Stimulated activated naive B cell treated with anti-CD40 and anti-IgM and Interleukin-4, amounts not matched to agents 10 μg/mL and 1 μg/mL and 100 μg/mL, for 72 hours (primary cell): ENCODE measurements around the gene PHF5A.
A peak's percentile ranks its signal among the peaks of the same experiment; 100 is the strongest.

ENCODE experiments used
- ATAC-seq, 2 donors: fragments of 150-1000 bp; cut with Tn5 transposase; replicated peaks; 2 replicates each; pipeline ENCODE4 v1.10.0; 2021; ENCODE audit warnings: moderate library complexity in 1 of 2
- DNase-seq: peaks from one replicate; pipeline ENCODE4 v3.0.0; 2021
- H3K27ac Mint-ChIP-seq: one replicate; pipeline ENCODE4 v1.8.0; 2022; ENCODE audit warnings: mild to moderate bottlenecking, mixed read lengths
- H3K27me3 Mint-ChIP-seq, 2 donors: one replicate each; pipeline ENCODE4 v1.8.0; 2022; ENCODE audit warnings: mixed read lengths in 2 of 2
- H3K36me3 Mint-ChIP-seq, 2 donors: one replicate each; pipeline ENCODE4 v1.8.0; 2022; ENCODE audit warnings: mixed read lengths in 2 of 2, mild to moderate bottlenecking in 1 of 2
- H3K4me1 Mint-ChIP-seq, 2 donors: one replicate each; pipeline ENCODE4 v1.8.0; 2022; ENCODE audit warnings: mixed read lengths in 2 of 2, mild to moderate bottlenecking in 1 of 2
- H3K4me3 Mint-ChIP-seq, 2 donors: one replicate each; pipeline ENCODE4 v1.8.0; 2022; ENCODE audit warnings: mild to moderate bottlenecking in 2 of 2, mixed read lengths in 2 of 2, moderate library complexity in 1 of 2
- H3K9me3 Mint-ChIP-seq, 2 donors: one replicate each; pipeline ENCODE4 v1.8.0; 2022; ENCODE audit warnings: mixed read lengths in 2 of 2, mild to moderate bottlenecking in 1 of 2

Gene PHF5A

GRCh38 chr22:41431656-41432055 is 36.8 kb downstream of the PHF5A start:
- no peaks in the 10 kb centered on the region for H3K9me3 Mint-ChIP-seq
- H3K4me3 Mint-ChIP-seq, result peak overlapping the region in 1 of 2 donors; percentile 29
- peaks cover 20 to 26% of the 10 kb centered on the region in 2 donors for H3K4me1 Mint-ChIP-seq
- ATAC-seq, result no peak
- no peaks in the 10 kb centered on the region for H3K27me3 Mint-ChIP-seq
- peaks cover 28 to 58% of the 10 kb centered on the region in 2 donors for H3K36me3 Mint-ChIP-seq
- H3K27ac Mint-ChIP-seq, result peak overlapping the region; percentile 75
- no peak for DNase-seq

- DNase-seq (no peak), ATAC-seq (no peak)
- Mint-ChIP-seq H3K27me3 (no peaks in the 10 kb centered on the region), H3K4me3 (no peak overlapping the region), H3K4me1 (peaks cover 14 to 19% of the 10 kb centered on the region in 2 donors), H3K27ac (peak overlapping the region; percentile 51), H3K36me3 (peaks cover 23 to 53% of the 10 kb centered on the region in 2 donors), H3K9me3 (no peaks in the 10 kb centered on the region)
Observed at GRCh38 chr22:41429951-41430332, 38.5 kb downstream of the PHF5A start.

DNA sequence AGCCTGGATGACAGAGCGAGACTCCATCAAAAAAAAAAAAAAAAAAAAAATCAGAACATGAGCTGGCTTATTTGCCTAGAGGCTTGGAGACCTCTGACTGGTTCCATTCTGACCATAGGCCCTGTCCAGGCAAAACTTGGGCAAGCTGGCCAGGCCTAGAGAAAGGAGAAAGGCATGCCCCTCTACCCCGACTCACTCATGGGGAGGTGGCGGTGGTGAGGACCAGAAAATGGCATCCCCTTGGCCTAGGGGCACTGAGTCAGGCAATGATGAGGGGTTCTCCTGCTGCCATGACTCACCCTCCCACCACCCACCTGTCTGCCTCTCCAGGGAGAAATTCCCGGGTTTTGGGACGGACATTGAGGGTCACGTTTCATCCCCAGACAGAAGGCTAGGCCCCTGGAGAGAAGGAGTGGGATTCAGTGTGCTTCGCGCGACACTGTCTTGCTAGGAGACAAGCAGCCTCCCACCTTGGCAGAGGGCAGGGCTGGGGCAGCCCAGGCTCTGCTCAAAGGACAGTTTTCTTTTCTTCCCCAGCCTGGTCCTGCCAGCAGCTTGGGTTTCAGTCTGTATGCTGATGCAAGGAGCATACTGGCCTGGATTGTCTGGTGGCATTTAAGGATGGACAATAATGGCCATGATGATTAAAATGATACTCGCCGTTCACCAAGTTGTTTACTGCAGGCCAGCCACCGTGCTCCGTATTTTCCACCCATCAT is 39.1 kb downstream of the PHF5A start:
- Mint-ChIP-seq H3K27ac (no peak overlapping the region), H3K9me3 (no peaks in the 10 kb centered on the region), H3K36me3 (peaks cover 25 to 54% of the 10 kb centered on the region in 2 donors), H3K4me1 (peaks cover 14 to 19% of the 10 kb centered on the region in 2 donors), H3K4me3 (no peak overlapping the region), H3K27me3 (no peaks in the 10 kb centered on the region)
- no peak for DNase-seq
- ATAC-seq, result peak in 1 of 2 donors; percentile 30

GRCh38 chr22:41425660-41426365 is 42.7 kb downstream of the PHF5A start:
- Mint-ChIP-seq H3K4me3 (peak overlapping the region in 1 of 2 donors; percentile 15), H3K4me1 (peaks cover 12 to 20% of the 10 kb centered on the region in 2 donors), H3K27me3 (no peaks in the 10 kb centered on the region), H3K9me3 (no peaks in the 10 kb centered on the region), H3K36me3 (peaks cover 23 to 40% of the 10 kb centered on the region in 2 donors), H3K27ac (peak overlapping the region; percentile 84)
- ATAC-seq, result peak; percentile 71 to 80
- DNase-seq, result no peak

DNA sequence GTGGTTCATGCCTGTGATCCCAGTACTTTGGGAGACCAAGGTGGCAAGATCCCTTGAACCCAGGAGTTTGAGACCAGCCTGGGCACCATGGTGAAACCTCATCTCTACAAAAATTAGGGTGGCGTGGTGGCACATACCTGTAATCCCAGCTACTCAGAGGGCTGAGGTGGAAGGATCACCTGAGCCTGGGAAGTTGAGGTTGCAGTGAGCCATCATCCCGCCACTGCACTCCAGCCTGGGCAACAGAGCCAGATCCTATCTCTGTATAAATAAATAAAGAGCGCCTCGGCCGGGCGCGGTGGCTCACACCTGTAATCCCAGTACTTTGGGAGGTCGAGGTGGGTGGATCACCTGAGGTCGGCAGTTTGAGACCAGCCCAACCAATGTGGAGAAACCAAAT is 49.8 kb downstream of the PHF5A start:
- ATAC-seq, result no peak
- no peaks in the 10 kb centered on the region for H3K9me3 Mint-ChIP-seq
- no peaks in the 10 kb centered on the region for H3K27me3 Mint-ChIP-seq
- H3K36me3 Mint-ChIP-seq, result peaks cover 11 to 16% of the 10 kb centered on the region in 2 donors
- DNase-seq, result no peak
- no peak overlapping the region for H3K4me3 Mint-ChIP-seq
- peaks cover 16 to 27% of the 10 kb centered on the region in 2 donors for H3K4me1 Mint-ChIP-seq
- H3K27ac Mint-ChIP-seq, result no peak overlapping the region

DNA sequence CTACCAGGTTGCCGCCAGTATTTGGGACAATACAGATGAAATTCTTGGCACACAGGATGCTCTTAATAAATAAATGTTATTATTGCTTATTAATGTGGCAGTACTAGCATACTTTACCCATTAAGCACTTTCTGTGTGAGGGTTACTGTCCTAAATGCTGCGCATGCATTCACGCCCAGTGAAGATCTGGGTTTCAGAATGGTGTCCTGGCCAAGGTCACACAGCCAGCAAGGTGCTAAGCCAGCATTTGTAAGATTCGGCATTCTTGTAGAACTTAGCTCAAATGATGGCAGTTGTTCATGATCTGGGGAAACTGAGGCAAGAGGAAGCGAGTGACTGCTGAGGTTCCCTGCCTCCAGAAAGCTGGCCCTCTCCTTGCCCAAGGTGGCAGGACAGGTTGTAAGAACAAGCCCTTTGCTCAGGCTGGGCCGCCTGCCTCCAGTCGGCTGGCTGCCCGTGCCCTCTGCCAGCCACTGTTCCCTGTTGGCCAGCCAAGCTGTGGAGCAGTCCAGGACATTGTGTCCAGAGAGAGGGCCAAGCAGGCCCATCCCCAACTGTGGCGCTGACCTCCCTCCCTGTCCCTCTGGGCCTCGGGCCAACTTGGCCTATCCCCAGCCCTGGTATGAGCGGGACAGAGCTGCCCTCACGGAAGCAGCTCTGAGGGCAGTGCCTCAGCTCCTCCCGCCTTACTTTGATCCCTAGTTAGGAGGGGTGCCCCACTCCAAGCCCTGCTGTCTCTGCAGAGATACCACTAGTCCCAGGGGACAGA is 50.7 kb downstream of the PHF5A start:
- Mint-ChIP-seq H3K27me3 (no peaks in the 10 kb centered on the region), H3K36me3 (peaks cover 6 to 13% of the 10 kb centered on the region in 2 donors), H3K4me3 (no peak overlapping the region), H3K9me3 (no peaks in the 10 kb centered on the region), H3K4me1 (peaks cover 16 to 28% of the 10 kb centered on the region in 2 donors), H3K27ac (peak overlapping the region; percentile 42)
- no peak for ATAC-seq
- DNase-seq, result no peak

GRCh38 chr22:41415554-41415953 is 52.9 kb downstream of the PHF5A start:
- no peak for ATAC-seq
- Mint-ChIP-seq H3K36me3 (peaks cover 6 to 8% of the 10 kb centered on the region in 2 donors), H3K27me3 (no peaks in the 10 kb centered on the region), H3K4me3 (peak overlapping the region; percentile 76 to 95), H3K9me3 (no peaks in the 10 kb centered on the region), H3K27ac (peak overlapping the region; percentile 85), H3K4me1 (peaks cover 28 to 32% of the 10 kb centered on the region in 2 donors)
- DNase-seq, result no peak

DNA sequence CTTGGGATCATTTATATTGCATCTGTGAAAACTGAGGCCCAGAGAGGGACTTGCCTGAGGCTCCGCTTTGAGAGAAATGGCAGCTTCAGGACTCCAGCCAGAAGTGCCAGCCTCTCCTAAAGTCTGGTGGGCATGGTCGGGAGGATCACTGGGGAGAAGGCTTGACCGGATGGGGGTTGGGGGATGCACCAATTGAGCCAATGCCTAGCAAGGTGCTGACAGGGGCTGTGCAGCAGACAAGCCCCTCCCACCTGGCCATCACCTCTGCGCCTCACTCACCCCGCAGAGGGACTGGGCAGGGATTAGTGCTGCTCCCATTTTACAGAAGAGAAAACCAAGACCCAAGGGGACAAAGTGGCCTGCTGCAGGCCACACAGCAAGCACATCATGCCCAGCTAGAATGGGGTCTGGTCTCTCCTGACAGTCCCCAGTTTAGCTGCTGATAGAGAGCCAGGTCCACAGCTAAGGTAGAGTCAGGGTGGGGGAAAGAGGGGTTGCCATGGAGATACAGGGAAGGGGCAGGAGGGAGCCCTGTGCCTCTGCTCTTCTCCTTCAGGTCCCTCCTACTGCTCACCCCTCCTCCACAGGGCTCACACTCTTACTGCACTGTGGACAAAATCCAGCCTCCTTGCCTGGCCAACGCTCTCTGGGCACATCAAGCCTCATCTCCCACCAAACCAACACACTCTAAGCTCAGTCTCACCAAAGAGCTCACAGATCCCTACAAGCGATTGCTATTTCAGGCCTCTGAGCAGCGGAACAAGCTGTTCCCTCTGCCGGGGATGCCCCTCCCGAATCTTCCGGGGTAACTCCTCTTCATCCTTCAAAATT is 57.3 kb downstream of the PHF5A start:
- H3K4me1 Mint-ChIP-seq, result peaks cover 29 to 41% of the 10 kb centered on the region in 2 donors
- peaks cover 4% of the 10 kb centered on the region in 2 donors for H3K36me3 Mint-ChIP-seq
- no peak for DNase-seq
- ATAC-seq, result no peak
- no peaks in the 10 kb centered on the region for H3K9me3 Mint-ChIP-seq
- H3K27ac Mint-ChIP-seq, result peak overlapping the region; percentile 94
- no peak overlapping the region for H3K4me3 Mint-ChIP-seq
- H3K27me3 Mint-ChIP-seq, result no peaks in the 10 kb centered on the region

GRCh38 chr22:41410311-41410751 is 58.2 kb downstream of the PHF5A start:
- Mint-ChIP-seq H3K36me3 (no peaks in the 10 kb centered on the region), H3K4me3 (no peak overlapping the region), H3K9me3 (no peaks in the 10 kb centered on the region), H3K27ac (peak overlapping the region; percentile 70), H3K27me3 (no peaks in the 10 kb centered on the region), H3K4me1 (peaks cover 31 to 40% of the 10 kb centered on the region in 2 donors)
- DNase-seq (no peak), ATAC-seq (no peak)
